DMS79 treated with DMSO at 0.1 percent for 48 hours (cell line): Measurements from ENCODE around the gene WASHC2A.
"Not testable (repeated sequence)": the region's sequence is repeated elsewhere in the genome, so short reads cannot be mapped to it uniquely, and the experiment has no call there.

Experiments
- DNase-seq: peaks from one replicate; lab custom pipeline; 2025; lab: John Stamatoyannopoulos, UW

The WASHC2A gene

GRCh38 chr10:50145575-50145974 is 77.8 kb downstream of the WASHC2A start:
- DNase-seq, result not testable (repeated sequence)

DNA sequence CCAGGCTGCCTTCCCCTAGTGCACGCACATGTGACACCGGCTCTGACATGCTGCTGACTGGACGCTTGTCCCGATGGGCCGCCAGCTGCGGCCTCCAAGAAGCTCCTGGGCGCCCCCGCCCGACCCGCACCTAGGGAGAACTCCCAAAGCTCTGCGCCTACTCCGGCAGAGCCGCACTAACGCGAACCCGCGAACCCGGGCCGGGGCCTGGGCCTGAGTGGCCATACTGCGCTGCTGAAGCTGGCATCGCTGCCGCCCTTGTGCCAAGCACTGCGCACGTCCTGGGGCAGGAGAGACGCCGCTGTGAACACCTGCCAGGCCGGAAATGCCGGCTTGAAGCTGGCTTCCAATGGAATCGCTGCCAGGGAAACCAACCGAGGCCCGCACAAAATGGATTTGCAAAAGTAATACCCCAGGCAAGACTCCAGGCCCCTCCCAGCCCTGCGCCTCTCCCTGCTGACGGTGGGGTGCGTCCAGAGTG is 85.1 kb downstream of the WASHC2A start:
- DNase-seq, result no peak

GRCh38 chr10:50157868-50158267 is 90.1 kb downstream of the WASHC2A start:
- not testable (repeated sequence) for DNase-seq

- DNase-seq, result not testable (repeated sequence)
Measured at GRCh38 chr10:50159856-50160255, 92.1 kb downstream of the WASHC2A start.

GRCh38 chr10:50165038-50165437 is 97.3 kb downstream of the WASHC2A start:
- not testable (repeated sequence) for DNase-seq

DNA sequence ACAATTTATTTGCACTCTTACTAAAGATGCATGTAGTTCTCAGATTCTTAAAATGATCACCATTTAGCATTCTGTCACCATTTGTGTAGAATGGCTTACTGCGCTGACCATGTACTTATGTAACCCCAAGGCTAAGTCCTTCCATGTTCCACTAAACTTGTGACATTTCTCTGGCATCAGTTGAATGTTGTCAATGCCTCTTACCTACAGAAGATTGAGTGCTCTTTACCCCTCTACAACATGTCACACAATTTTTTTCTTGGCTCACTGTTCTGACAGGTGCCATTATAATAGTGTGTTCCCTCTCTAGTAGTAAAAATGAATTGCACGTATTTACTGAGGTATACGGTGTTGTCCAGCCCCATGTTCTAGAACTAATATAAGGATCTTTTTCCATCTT is 100.1 kb downstream of the WASHC2A start:
- not testable (repeated sequence) for DNase-seq

- DNase-seq, result not testable (repeated sequence)
Measured at GRCh38 chr10:50169506-50169905, 101.8 kb downstream of the WASHC2A start.

DNA sequence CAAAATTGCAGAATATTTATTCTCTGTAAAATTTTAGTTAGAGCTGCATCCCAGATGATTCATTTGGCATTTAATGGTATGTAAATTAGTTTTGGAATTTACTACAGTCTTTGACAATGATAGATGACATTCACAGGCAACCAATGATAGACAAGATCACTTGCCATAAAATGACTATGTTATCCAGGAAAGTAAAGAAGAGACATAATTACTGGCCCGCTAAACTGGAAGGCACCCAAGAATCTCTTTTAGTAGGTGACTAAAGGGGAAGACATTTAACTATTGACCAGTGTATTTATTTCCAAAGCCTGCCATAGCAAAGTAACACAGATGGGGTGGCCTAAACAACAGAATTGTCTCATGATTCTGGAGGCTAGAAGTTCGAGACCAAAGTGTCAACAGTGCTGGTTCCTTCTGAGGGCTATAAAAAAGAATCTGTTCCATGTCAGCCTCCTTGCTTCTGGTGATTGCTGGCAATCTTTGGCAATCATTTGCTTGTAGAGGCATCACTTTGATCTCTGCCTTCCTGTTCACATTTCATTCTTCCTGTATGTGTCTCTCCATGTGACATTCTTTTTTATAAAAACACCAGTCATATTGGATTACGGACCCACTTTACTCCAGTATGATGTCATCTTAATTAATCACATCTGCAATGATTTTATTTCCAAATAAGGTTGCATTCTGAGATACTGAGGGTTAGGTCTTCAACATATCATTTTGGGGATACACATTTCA is 107.2 kb downstream of the WASHC2A start:
- not testable (repeated sequence) for DNase-seq
